ENCODE measurements around the gene DACT3.

DNA sequence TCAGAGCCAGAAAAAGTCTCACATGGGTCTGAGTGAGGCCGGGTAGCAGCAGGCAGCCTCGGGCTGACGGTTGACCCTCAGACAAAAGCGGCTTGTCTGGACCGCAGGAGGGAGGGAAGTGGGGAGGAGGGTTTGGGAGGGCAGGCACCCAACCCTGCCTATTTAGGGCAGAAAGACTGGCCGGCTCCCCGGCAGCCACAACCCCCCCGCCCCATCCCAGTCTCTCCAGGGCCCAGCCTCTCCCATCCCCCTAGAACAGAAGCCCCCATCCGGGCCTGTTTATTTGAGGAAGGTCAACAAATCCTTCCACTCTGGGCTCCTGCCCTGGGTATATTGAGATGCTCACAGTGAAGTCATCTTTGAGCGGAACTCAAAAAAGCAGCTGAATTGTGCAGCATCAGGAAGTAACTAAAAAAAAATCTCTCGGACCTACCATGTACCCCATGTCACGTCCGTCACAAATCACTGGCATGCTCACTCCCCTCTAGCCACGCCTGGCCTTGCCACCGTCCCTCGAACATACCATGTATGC, 6.3 kb downstream of the DACT3 start:
- TF ChIP-seq, protein P1, sequence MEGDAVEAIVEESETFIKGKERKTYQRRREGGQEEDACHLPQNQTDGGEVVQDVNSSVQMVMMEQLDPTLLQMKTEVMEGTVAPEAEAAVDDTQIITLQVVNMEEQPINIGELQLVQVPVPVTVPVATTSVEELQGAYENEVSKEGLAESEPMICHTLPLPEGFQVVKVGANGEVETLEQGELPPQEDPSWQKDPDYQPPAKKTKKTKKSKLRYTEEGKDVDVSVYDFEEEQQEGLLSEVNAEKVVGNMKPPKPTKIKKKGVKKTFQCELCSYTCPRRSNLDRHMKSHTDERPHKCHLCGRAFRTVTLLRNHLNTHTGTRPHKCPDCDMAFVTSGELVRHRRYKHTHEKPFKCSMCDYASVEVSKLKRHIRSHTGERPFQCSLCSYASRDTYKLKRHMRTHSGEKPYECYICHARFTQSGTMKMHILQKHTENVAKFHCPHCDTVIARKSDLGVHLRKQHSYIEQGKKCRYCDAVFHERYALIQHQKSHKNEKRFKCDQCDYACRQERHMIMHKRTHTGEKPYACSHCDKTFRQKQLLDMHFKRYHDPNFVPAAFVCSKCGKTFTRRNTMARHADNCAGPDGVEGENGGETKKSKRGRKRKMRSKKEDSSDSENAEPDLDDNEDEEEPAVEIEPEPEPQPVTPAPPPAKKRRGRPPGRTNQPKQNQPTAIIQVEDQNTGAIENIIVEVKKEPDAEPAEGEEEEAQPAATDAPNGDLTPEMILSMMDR (IDR thresholded peaks at IDR 0.05): no peak
- no peak for TF ChIP-seq POLR2A (IDR thresholded peaks at IDR 0.05)

Measured in thyroid gland (tissue), 4 donors.